NCI-H1694 treated with DMSO at 0.1 percent for 48 hours (cell line): ENCODE results near the gene CPA3.

ENCODE experiments used
- DNase-seq: peaks from one replicate; lab custom pipeline; 2025; lab: John Stamatoyannopoulos, UW

CPA3 gene

DNA sequence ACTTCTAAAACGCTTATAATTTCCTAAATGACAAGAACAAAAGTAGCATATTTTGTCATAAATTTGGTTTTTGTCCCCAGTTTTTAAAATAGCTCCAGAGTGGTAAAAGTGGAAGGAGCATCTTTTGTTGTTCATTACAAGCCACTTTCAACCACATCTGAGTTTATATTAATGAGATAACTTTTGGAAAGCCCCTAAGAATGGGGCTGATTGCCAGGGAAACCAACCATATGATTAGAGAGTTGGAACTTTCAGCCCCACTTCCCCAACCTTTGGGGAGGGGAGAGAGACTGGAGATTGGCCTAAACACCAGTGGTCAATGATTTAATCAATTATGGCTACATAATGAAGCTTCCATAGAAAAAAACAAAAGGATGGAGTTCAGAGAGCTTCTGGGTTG is 57.4 kb downstream of the CPA3 start:
- DNase-seq: no peak

DNA sequence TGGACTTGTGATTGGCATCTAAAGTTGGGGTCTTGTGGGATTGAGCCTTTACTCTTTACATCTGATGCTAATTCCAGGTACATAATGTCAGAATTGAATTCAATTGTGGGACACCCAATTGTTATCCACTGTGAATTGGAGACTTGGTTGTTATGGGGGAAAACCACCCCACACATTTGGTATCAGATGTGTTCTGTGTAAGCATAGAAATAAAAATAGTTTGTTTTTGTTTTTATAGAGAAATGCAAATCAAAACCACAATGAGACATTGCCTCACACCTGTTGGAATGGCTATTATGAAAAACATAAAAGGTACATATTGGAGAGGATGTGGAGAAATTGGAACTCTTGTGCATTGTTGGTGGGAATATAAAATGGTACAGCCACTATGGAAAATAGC is 58.5 kb downstream of the CPA3 start:
- no peak for DNase-seq

DNA sequence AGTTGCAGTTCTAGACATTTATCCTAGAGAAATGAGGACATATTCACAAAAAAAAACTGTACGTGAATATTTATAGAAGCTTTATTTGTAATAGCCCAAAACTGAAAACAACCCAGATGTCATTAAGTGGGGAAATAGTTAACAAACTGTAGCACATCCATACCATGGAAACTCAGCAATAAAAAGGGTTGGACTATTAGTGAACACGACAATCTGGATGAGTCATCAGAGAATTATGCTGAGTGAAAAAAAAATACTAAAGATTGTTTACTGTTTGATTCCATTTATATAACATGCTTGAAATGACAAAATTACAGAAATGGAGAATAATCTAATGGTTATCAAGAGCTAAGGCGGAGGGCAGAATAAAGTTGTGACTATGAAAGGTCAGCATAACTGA is 59.5 kb downstream of the CPA3 start:
- no peak for DNase-seq

DNA sequence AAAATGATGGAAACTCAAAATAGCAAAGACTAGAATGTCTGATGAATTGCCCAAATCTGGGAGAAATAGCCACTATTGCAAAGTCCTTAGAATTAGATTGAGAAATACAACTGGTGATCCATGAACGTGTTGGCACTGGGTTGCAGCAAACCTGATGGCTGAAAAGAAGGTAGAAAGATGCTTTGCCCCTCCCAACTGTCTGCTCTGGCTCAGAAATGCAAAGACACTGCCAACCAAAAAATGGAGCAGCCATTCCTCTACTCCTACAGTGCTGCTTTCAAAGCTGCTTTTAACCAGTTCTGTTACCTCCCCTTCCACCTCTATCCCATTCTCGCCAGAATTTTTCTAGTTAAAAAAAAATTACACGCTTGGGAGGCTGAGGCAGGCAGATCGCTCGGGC is 60.7 kb downstream of the CPA3 start:
- no peak for DNase-seq

- no peak for DNase-seq
These were observed 65.7 kb downstream of the CPA3 start for GRCh38 chr3:148930752-148931151.

- no peak for DNase-seq
These were observed 66.5 kb downstream of the CPA3 start for GRCh38 chr3:148931574-148931973.

DNA sequence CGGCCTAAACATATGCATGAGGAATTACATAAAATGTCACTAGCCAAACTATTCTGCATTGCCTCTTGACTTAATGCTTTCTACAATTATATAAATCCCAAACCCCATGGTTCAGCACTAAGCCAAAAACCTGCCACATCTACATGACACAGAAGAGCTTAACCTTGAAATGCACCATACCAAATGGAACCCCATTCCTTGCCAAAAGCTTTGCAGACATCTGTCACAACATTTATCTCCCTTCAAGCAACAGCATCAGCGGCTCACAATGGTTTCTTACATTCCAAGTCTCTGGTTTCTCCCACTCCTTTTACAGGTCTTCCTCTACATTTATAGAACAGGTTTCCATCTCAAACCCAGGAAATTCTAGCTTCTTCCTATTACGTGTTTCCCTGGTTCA is 67.9 kb downstream of the CPA3 start:
- no peak for DNase-seq

- DNase-seq: no peak
These were observed 72.6 kb downstream of the CPA3 start for GRCh38 chr3:148937467-148938255.

GRCh38 chr3:148938306-148938705 is 73.2 kb downstream of the CPA3 start:
- DNase-seq: no peak

- DNase-seq: no peak
These were observed 73.8 kb downstream of the CPA3 start for GRCh38 chr3:148938936-148939335.

- DNase-seq: no peak
These were observed 75.9 kb downstream of the CPA3 start for GRCh38 chr3:148940983-148941382.

- DNase-seq: peak; percentile 85
These were observed 78.6 kb downstream of the CPA3 start for GRCh38 chr3:148943506-148944205.

GRCh38 chr3:148945116-148945515 is 80.0 kb downstream of the CPA3 start:
- no peak for DNase-seq
